Measurements from ENCODE around the gene AKT3. TPM values are rescaled to one million over a fixed set of nuclear protein-coding genes. Genes with fewer than 3 reads are reported as not detected.

Gene AKT3
- total and polyA plus RNA-seq, 2 of the 8 experiments (the other 6 are each of a cell fraction or from before 2014, with no cell fraction given) = 6.0 to 36.4 TPM

DNA sequence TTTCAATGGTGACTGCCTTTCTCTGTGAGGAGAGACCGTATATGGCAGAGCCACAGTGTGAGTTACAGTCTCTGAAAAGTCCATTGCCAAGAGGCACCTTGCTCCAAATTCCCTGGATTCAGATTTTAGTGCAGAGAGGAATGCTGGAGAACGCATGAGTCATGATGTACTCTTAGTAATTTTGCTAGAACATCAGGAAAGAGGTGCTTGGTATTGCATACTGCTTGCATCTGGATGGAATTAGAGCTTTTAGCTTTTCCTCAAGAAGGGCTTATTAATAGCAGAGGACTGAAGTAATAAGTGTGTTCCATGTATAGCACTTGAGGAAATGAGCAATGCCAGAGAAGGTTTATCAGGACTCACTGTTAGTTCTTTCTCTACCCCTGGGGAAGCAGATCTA lies 40.5 kb upstream of the AKT3 start:
- Histone ChIP-seq H3K4ac (replicated peaks; ENCODE audit: insufficient read length, low read depth, low read length) (no peak overlapping the region), H2AFZ (ENCODE audit: low read length) (no peak overlapping the region), H3K36me3 (ENCODE audit: control insufficient read depth in 2 of 4, insufficient read depth in 4 of 4, low read length in 3 of 4) (no peaks in the 10 kb centered on the region), H3K4me1 (replicated peaks in 1 of 4; ENCODE audit: control insufficient read depth in 3 of 4, insufficient read depth in 4 of 4, low read length in 3 of 4) (no peaks in the 10 kb centered on the region), H4K8ac (ENCODE audit: extremely low read depth, insufficient read depth, low read length) (no peak overlapping the region), H3K23me2 (ENCODE audit: low read depth, low read length) (no peaks in the 10 kb centered on the region), H4K20me1 (replicated peaks in 1 of 2; ENCODE audit: control insufficient read depth in 1 of 2, insufficient read depth in 2 of 2, low read length in 2 of 2) (no peaks in the 10 kb centered on the region), H2BK20ac (ENCODE audit: low read length) (no peak overlapping the region), H3K79me1 (ENCODE audit: low read depth, low read length) (no peaks in the 10 kb centered on the region), H3K9ac (replicated peaks in 1 of 4; ENCODE audit: extremely low read depth in 1 of 4, low read depth in 3 of 4, low read length in 3 of 4) (no peak overlapping the region), H3K4me2 (ENCODE audit: insufficient read depth in 1 of 2, low read depth in 2 of 2, low read length in 2 of 2) (no peak overlapping the region), H3K27ac (ENCODE audit: low read depth, low read length) (no peak overlapping the region), H3K14ac (ENCODE audit: insufficient read length) (no peak overlapping the region), H4K5ac (ENCODE audit: insufficient read length, low read depth, low read length) (no peak overlapping the region), H3K23ac (ENCODE audit: insufficient read length) (no peak overlapping the region), H3K56ac (replicated peaks; ENCODE audit: insufficient read length, low read depth, low read length) (no peak overlapping the region), H3K79me2 (ENCODE audit: control insufficient read depth in 1 of 2, insufficient read depth in 2 of 2, low read length in 2 of 2) (no peaks in the 10 kb centered on the region), H4K91ac (replicated peaks; ENCODE audit: insufficient read length, low read length) (no peak overlapping the region), H2BK5ac (ENCODE audit: low read depth, low read length) (no peak overlapping the region), H2BK15ac (ENCODE audit: low read length) (no peak overlapping the region), H2AK5ac (ENCODE audit: low read depth, low read length) (no peak overlapping the region), H3K27me3 (replicated peaks in 1 of 4; ENCODE audit: control insufficient read depth in 3 of 4, extremely low read depth in 1 of 4, insufficient read depth in 3 of 4, low read length in 3 of 4) (no peaks in the 10 kb centered on the region), H3K18ac (ENCODE audit: extremely low read depth, low read length) (no peak overlapping the region), H3K9me3 (ENCODE audit: insufficient read depth in 2 of 2, low read depth in 1 of 2, low read length in 1 of 2) (no peaks in the 10 kb centered on the region), H2BK12ac (ENCODE audit: low read depth, low read length) (no peak overlapping the region), H2BK120ac (replicated peaks; ENCODE audit: low read depth, low read length) (no peak overlapping the region), H3K4me3 (ENCODE audit: extremely low read depth in 1 of 4, insufficient read depth in 2 of 4, low read depth in 3 of 4, low read length in 4 of 4) (no peak overlapping the region)
- FAIRE-seq (no peak), DNase-seq (ENCODE audit: low read depth in 1 of 2, low spot score in 2 of 2) (no peak)
- POLR2A ChIA-PET (ENCODE audit: partially characterized antibody) = no interaction called here
- CTCF ChIA-PET (ENCODE audit: partially characterized antibody) = no interaction called here
- TF ChIP-seq CBX5 (IDR thresholded peaks at IDR 0.05; ENCODE audit: low read depth, low read length) = no peak
- no peak for TF ChIP-seq SIX5 (IDR thresholded peaks at IDR 0.05; ENCODE audit: low read depth, low read length)
- no peak for TF ChIP-seq RXRA (IDR thresholded peaks at IDR 0.05; ENCODE audit: insufficient read depth, low read depth, low read length)
- no peak for TF ChIP-seq SIRT6 (IDR thresholded peaks at IDR 0.05; ENCODE audit: low read length)
- TF ChIP-seq POLR2A (IDR thresholded peaks at IDR 0.05; ENCODE audit: control extremely low read depth in 1 of 2, low read depth in 2 of 2, low read length in 2 of 2) = no peak
- TF ChIP-seq RBBP5 (IDR thresholded peaks at IDR 0.05; ENCODE audit: borderline replicate concordance, low read depth, low read length) = no peak
- TF ChIP-seq ASH2L (IDR thresholded peaks at IDR 0.05; ENCODE audit: low read length) = no peak
- TF ChIP-seq SAP30 (IDR thresholded peaks at IDR 0.05; ENCODE audit: insufficient read depth, insufficient replicate concordance, low read length) = no peak
- no peak for TF ChIP-seq HDAC6 (IDR thresholded peaks at IDR 0.05; ENCODE audit: low read depth, low read length)
- TF ChIP-seq HDAC2 (IDR thresholded peaks at IDR 0.05; ENCODE audit: borderline replicate concordance in 1 of 2, low read depth in 2 of 2, low read length in 2 of 2) = no peak
- TF ChIP-seq JUN (IDR thresholded peaks at IDR 0.05; ENCODE audit: low read depth, low read length) = no peak
- TF ChIP-seq, protein P1, sequence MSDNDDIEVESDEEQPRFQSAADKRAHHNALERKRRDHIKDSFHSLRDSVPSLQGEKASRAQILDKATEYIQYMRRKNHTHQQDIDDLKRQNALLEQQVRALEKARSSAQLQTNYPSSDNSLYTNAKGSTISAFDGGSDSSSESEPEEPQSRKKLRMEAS (IDR thresholded peaks at IDR 0.05) = no peak
- TF ChIP-seq GABPA (IDR thresholded peaks at IDR 0.05; ENCODE audit: borderline replicate concordance, insufficient read depth, low read length) = no peak
- WGBS, 2 experiments (ENCODE audit: extremely low coverage in 1 of 2, insufficient coverage in 1 of 2, insufficient read length in 1 of 2, insufficient replicate concordance in 2 of 2, low coverage in 1 of 2, low lambda C conversion rate in 2 of 2, missing lambda C conversion rate in 1 of 2) = 88% methylated on average over 2 of the region's 2 CpGs; no CpG with 5 or more reads in 1 of the 2 experiments

All from H1 (cell line).